HCT116 (cell line): ENCODE measurements around the gene SLC26A3. TPM values are rescaled to one million over a fixed set of nuclear protein-coding genes. Genes with fewer than 3 reads are reported as not detected.

ENCODE experiments used
- ATAC-seq: fragments of 200-7000 bp; cut with Tn5 transposase; 2 replicates; pipeline ENCODE4 v1.9.1; 2020; ENCODE audit warnings: mild to moderate bottlenecking, moderate library complexity
- BruUV-seq: library from RNA; stranded (reverse); fragments of 400-500 nt; replicated peaks from 2 replicates; lab custom pipeline; 2021; lab: Mats Ljungman, UMichigan
- CTCF ChIA-PET: fragments of 300-600 bp; sonication (Branson Sonifier 250); formaldehyde crosslinking; loops from one replicate; lab custom pipeline; 2021; ENCODE audit warnings: antibody characterized with exemption; lab: Charles Lee
- POLR2A ChIA-PET: fragments of 300-600, 350-600 bp; sonication (Branson Sonifier 250); formaldehyde crosslinking; loops from one replicate; lab custom pipeline; 2021; ENCODE audit warnings: antibody characterized with exemption; lab: Charles Lee
- RAD21 ChIA-PET, 2 experiments: fragments of 300-600 bp; sonication (Branson Sonifier 250); formaldehyde crosslinking; loops; one replicate each; lab custom pipeline; 2023; ENCODE audit warnings: low total read pairs in 2 of 2; ENCODE audit not compliant: uncharacterized antibody in 2 of 2, unreplicated experiment in 2 of 2, low non-redundant PET in 1 of 2; lab: Charles Lee
- DNase-seq: peaks from one replicate; pipeline ENCODE4 v3.0.0-alpha.2; 2010; ENCODE audit warnings: low read depth, low spot score
- H2AFZ ChIP-seq: fragments of 200-600 bp; shearing (Covaris generic), sonication (generic); 2 replicates; pipeline ENCODE4 v1.6.1; 2017; ENCODE audit warnings: low read depth, mixed run types, mixed read lengths, antibody characterized with exemption, low read length; ENCODE audit not compliant: poor library complexity, severe bottlenecking
- H3K27ac ChIP-seq: 2 replicates; pipeline ENCODE4 v1.5.1; 2012; ENCODE audit warnings: low read depth, low read length
- H3K27me3 ChIP-seq: fragments of 200-600 bp; sonication (generic); 2 replicates; pipeline ENCODE4 v1.6.1; 2016; ENCODE audit warnings: mixed run types, low read length, mixed read lengths; ENCODE audit not compliant: insufficient read depth
- H3K36me3 ChIP-seq, 2 experiments: fragments of 200-500 bp in 1 of 2; fragments of 200-600 bp in 1 of 2; sonication (Bioruptor generic) in 1 of 2; sonication (generic) in 1 of 2; 2 replicates each; pipeline versions ENCODE4 v1.5.1 to v1.6.1; 2014 to 2016; ENCODE audit warnings: low read length in 2 of 2, inconsistent platforms in 1 of 2, mixed read lengths in 1 of 2, mixed run types in 1 of 2; ENCODE audit not compliant: insufficient read depth in 2 of 2, control insufficient read depth in 1 of 2
- H3K4me1 ChIP-seq, 2 experiments: fragments of 200-600 bp in 1 of 2; sonication (generic) in 1 of 2; 2 replicates each; pipeline versions ENCODE4 v1.5.1 to v1.6.1; 2012 to 2017; ENCODE audit warnings: low read length in 2 of 2, inconsistent platforms in 1 of 2, mild to moderate bottlenecking in 1 of 2, mixed read lengths in 1 of 2, mixed run types in 1 of 2, moderate library complexity in 1 of 2; ENCODE audit not compliant: insufficient read depth in 2 of 2, control insufficient read depth in 1 of 2
- H3K4me2 ChIP-seq: fragments of 200-600 bp; sonication (generic); 2 replicates; pipeline ENCODE4 v1.6.1; 2017; ENCODE audit warnings: mixed run types, low read length, mixed read lengths
- H3K4me3 ChIP-seq, 2 experiments: fragments of 200-600 bp in 1 of 2; sonication (generic) in 1 of 2; replicated peaks in 1 of 2; 2 replicates each; pipeline ENCODE4 v1.5.1; 2011 to 2016; ENCODE audit warnings: low read length in 2 of 2, control low read depth in 1 of 2, low read depth in 1 of 2, mild to moderate bottlenecking in 1 of 2, mixed read lengths in 1 of 2, mixed run types in 1 of 2
- H3K79me2 ChIP-seq: fragments of 200-600 bp; sonication (generic); 2 replicates; pipeline ENCODE4 v1.6.1; 2017; ENCODE audit warnings: mild to moderate bottlenecking, mixed run types, low read length, moderate library complexity, mixed read lengths; ENCODE audit not compliant: insufficient read depth
- H3K9ac ChIP-seq: fragments of 200-600 bp; sonication (generic); 2 replicates; pipeline ENCODE4 v1.6.1; 2016; ENCODE audit warnings: low read length, mixed read lengths
- H3K9me2 ChIP-seq: fragments of 200-600 bp; sonication (generic), shearing (Covaris generic); 2 replicates; pipeline ENCODE4 v1.6.1; 2017; ENCODE audit warnings: mixed run types, mild to moderate bottlenecking, moderate library complexity; ENCODE audit not compliant: insufficient read depth
- H3K9me3 ChIP-seq, 2 experiments: fragments of 200-500 bp in 1 of 2; fragments of 200-600 bp in 1 of 2; sonication (Bioruptor generic) in 1 of 2; sonication (generic) in 1 of 2; 2 replicates each; pipeline ENCODE4 v1.6.1; 2014 to 2017; ENCODE audit warnings: low read length in 2 of 2, mixed read lengths in 2 of 2, inconsistent platforms in 1 of 2, low read depth in 1 of 2, mild to moderate bottlenecking in 1 of 2, mixed run types in 1 of 2, moderate library complexity in 1 of 2; ENCODE audit not compliant: control insufficient read depth in 1 of 2, insufficient read depth in 1 of 2
- H4K20me1 ChIP-seq: fragments of 200-600 bp; sonication (generic), shearing (Covaris generic); 2 replicates; pipeline ENCODE4 v1.6.1; 2017; ENCODE audit warnings: mixed run types, mild to moderate bottlenecking, moderate library complexity; ENCODE audit not compliant: insufficient read depth
- CBX3 ChIP-seq: IDR thresholded peaks from 2 replicates; pipeline ENCODE4 v1.6.1; 2012; ENCODE audit warnings: low read depth
- EGR1 ChIP-seq: IDR thresholded peaks from 2 replicates; pipeline ENCODE4 v1.6.1; 2012; ENCODE audit warnings: low read depth
- ELF1 ChIP-seq: IDR thresholded peaks from 2 replicates; pipeline ENCODE4 v1.6.1; 2012; ENCODE audit warnings: low read depth, borderline replicate concordance
- EZH2 ChIP-seq: fragments of 200-600 bp; sonication (generic); IDR thresholded peaks from 2 replicates; pipeline ENCODE4 v1.6.1; 2017; ENCODE audit warnings: antibody characterized with exemption, mixed run types
- FOSL1 ChIP-seq: IDR thresholded peaks from 2 replicates; pipeline ENCODE4 v1.6.1; 2012; ENCODE audit warnings: low read depth
- POLR2A ChIP-seq: IDR thresholded peaks from 2 replicates; pipeline ENCODE4 v1.7.0; 2011; ENCODE audit warnings: borderline replicate concordance; ENCODE audit not compliant: insufficient read depth, insufficient read length; ENCODE audit errors: extremely low read depth
- POLR2AphosphoS5 ChIP-seq: IDR thresholded peaks from 2 replicates; pipeline ENCODE4 v1.6.1; 2011; ENCODE audit warnings: mild to moderate bottlenecking, low read depth, low read length, moderate library complexity
- RAD21 ChIP-seq: IDR thresholded peaks from 2 replicates; pipeline ENCODE4 v1.6.1; 2012; ENCODE audit warnings: low read depth, mild to moderate bottlenecking
- SIN3A ChIP-seq: IDR thresholded peaks from 2 replicates; pipeline ENCODE4 v1.6.1; 2012; ENCODE audit warnings: low read depth
- SP1 ChIP-seq: IDR thresholded peaks from 2 replicates; pipeline ENCODE4 v1.6.1; 2012; ENCODE audit warnings: low read depth
- SRF ChIP-seq: IDR thresholded peaks from 2 replicates; pipeline ENCODE4 v1.6.1; 2012; ENCODE audit warnings: low read depth
- TCF7L2 ChIP-seq: IDR thresholded peaks from 2 replicates; pipeline ENCODE4 v1.7.0; 2011; ENCODE audit warnings: borderline replicate concordance, inconsistent platforms; ENCODE audit not compliant: insufficient read depth, insufficient read length; ENCODE audit errors: extremely low read depth
- ZNF274 ChIP-seq: fragments of 200-500 bp; sonication (Bioruptor generic); IDR thresholded peaks from 2 replicates; pipeline ENCODE4 v1.6.1; 2014; ENCODE audit warnings: mild to moderate bottlenecking, low read depth, low read length, inconsistent platforms
- intact Hi-C: fragments of 100-400 bp; cut with micrococcal nuclease; formaldehyde crosslinking; loops from 2 replicates; pipeline ENCODE4 v1.10.0; 2022
- total RNA-seq: library from RNA; stranded (reverse); gene quantifications from one replicate; pipeline ENCODE4 v1.2.1, GENCODE V29; 2021; ENCODE audit not compliant: unreplicated experiment
- TF ChIP-seq, protein P1 (sequence below): IDR thresholded peaks from 2 replicates; pipeline ENCODE4 v1.6.1; 2012
- TF ChIP-seq, protein P2 (sequence below): IDR thresholded peaks from 2 replicates; pipeline ENCODE4 v1.6.1; 2012; ENCODE audit warnings: low read depth
- TF ChIP-seq, protein P3 (sequence below): IDR thresholded peaks from 2 replicates; pipeline ENCODE4 v1.6.1; 2011; ENCODE audit warnings: mild to moderate bottlenecking, low read length, moderate library complexity; ENCODE audit not compliant: insufficient replicate concordance; ENCODE audit errors: extremely low read depth

Gene SLC26A3
- total RNA-seq, 1 experiment from 2014 or later, result 0.54 TPM

DNA sequence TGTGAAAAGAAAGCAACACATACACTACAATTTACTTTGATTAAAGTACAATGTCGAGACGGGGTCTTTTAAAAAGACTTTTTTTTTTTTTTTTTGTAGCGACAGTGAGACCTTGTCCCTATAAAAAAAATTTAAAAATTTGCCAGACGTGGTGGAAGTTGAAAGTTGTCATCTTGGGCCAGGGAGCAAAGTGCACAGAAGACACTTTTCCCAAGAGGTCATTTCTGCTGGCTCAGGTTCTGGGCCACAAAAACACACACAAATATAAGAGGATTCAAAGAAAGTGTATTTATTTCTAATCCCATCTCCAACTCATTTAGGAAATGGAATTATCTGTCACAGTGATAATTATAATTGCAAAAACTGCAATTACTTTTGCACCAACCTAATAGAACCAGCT lies 24.7 kb downstream of the SLC26A3 start:
- no peak for DNase-seq
- Histone ChIP-seq H3K36me3 (no peaks in the 10 kb centered on the region), H3K27me3 (no peaks in the 10 kb centered on the region), H2AFZ (no peak overlapping the region), H3K4me3 (no peak overlapping the region), H4K20me1 (no peaks in the 10 kb centered on the region), H3K4me1 (no peaks in the 10 kb centered on the region), H3K79me2 (no peaks in the 10 kb centered on the region), H3K9me3 (no peaks in the 10 kb centered on the region), H3K9me2 (no peaks in the 10 kb centered on the region), H3K27ac (no peak overlapping the region), H3K9ac (no peak overlapping the region), H3K4me2 (no peak overlapping the region)
- no peak for TF ChIP-seq ZNF274
- no peak for TF ChIP-seq TCF7L2
- CTCF ChIA-PET, result no interaction called here
- no TSS peak for BruUV-seq
- RAD21 ChIA-PET, result no interaction called here
- POLR2A ChIA-PET, result interaction anchor here (1.0 kb wide), 1 partner anchor 35 kb away, joined by 3 read pairs; no protein-coding TSS in a partner anchor
- no peak for ATAC-seq
- intact Hi-C loops, result no loop called here

DNA sequence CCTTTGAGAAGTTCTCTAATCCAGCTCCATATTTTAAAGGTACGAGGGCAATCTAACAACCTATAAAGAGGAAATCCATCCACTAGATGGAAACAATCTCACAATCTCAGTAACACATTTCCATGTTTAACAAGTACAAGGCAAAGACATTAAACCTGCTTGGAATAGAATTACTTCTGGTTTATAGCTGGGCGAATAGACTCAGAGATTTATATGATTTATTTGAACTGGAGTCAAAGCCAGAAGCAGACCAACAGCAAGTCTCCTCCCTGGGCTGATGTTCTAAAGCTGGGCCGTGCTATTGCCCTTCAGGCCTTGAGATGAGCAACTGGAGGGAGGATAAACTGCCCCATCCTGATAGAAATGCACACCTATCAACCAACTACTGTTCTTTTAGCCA lies 25.3 kb downstream of the SLC26A3 start:
- Histone ChIP-seq H2AFZ (no peak overlapping the region), H3K4me1 (no peaks in the 10 kb centered on the region)
- intact Hi-C loops, result no loop called here
- no peak for TF ChIP-seq SP1
- no peak for TF ChIP-seq POLR2A
- no peak for TF ChIP-seq SIN3A
- TF ChIP-seq, protein P1, sequence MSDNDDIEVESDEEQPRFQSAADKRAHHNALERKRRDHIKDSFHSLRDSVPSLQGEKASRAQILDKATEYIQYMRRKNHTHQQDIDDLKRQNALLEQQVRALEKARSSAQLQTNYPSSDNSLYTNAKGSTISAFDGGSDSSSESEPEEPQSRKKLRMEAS, result no peak
- TF ChIP-seq ZNF274, result no peak
- no peak for TF ChIP-seq RAD21
- no peak for TF ChIP-seq FOSL1
- TF ChIP-seq, protein P2, sequence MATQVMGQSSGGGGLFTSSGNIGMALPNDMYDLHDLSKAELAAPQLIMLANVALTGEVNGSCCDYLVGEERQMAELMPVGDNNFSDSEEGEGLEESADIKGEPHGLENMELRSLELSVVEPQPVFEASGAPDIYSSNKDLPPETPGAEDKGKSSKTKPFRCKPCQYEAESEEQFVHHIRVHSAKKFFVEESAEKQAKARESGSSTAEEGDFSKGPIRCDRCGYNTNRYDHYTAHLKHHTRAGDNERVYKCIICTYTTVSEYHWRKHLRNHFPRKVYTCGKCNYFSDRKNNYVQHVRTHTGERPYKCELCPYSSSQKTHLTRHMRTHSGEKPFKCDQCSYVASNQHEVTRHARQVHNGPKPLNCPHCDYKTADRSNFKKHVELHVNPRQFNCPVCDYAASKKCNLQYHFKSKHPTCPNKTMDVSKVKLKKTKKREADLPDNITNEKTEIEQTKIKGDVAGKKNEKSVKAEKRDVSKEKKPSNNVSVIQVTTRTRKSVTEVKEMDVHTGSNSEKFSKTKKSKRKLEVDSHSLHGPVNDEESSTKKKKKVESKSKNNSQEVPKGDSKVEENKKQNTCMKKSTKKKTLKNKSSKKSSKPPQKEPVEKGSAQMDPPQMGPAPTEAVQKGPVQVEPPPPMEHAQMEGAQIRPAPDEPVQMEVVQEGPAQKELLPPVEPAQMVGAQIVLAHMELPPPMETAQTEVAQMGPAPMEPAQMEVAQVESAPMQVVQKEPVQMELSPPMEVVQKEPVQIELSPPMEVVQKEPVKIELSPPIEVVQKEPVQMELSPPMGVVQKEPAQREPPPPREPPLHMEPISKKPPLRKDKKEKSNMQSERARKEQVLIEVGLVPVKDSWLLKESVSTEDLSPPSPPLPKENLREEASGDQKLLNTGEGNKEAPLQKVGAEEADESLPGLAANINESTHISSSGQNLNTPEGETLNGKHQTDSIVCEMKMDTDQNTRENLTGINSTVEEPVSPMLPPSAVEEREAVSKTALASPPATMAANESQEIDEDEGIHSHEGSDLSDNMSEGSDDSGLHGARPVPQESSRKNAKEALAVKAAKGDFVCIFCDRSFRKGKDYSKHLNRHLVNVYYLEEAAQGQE, result no peak
- no peak for TF ChIP-seq EZH2
- TF ChIP-seq POLR2AphosphoS5, result no peak
- TF ChIP-seq ELF1, result no peak
- no peak for TF ChIP-seq EGR1
- no peak for TF ChIP-seq SRF
- TF ChIP-seq, protein P3, sequence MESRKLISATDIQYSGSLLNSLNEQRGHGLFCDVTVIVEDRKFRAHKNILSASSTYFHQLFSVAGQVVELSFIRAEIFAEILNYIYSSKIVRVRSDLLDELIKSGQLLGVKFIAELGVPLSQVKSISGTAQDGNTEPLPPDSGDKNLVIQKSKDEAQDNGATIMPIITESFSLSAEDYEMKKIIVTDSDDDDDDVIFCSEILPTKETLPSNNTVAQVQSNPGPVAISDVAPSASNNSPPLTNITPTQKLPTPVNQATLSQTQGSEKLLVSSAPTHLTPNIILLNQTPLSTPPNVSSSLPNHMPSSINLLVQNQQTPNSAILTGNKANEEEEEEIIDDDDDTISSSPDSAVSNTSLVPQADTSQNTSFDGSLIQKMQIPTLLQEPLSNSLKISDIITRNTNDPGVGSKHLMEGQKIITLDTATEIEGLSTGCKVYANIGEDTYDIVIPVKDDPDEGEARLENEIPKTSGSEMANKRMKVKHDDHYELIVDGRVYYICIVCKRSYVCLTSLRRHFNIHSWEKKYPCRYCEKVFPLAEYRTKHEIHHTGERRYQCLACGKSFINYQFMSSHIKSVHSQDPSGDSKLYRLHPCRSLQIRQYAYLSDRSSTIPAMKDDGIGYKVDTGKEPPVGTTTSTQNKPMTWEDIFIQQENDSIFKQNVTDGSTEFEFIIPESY, result no peak
- no peak for TF ChIP-seq TCF7L2
- TF ChIP-seq CBX3, result no peak

More for the DNA sequence above, 25.3 kb downstream of the SLC26A3 start:
- BruUV-seq, result no TSS peak
- ChIA-PET RAD21 (no interaction called here), POLR2A (no interaction called here), CTCF (interaction anchor here (0.7 kb wide), 1 partner anchor 97 kb away, joined by 3 read pairs; no protein-coding TSS in a partner anchor)
- Histone ChIP-seq H3K79me2 (no peaks in the 10 kb centered on the region), H3K36me3 (no peaks in the 10 kb centered on the region), H3K27me3 (no peaks in the 10 kb centered on the region), H3K9ac (no peak overlapping the region), H3K9me2 (no peaks in the 10 kb centered on the region), H3K4me3 (no peak overlapping the region), H3K9me3 (no peaks in the 10 kb centered on the region), H4K20me1 (no peaks in the 10 kb centered on the region), H3K27ac (no peak overlapping the region), H3K4me2 (no peak overlapping the region)
- DNase-seq, result no peak
- no peak for ATAC-seq
